NK-92 (cell line): ENCODE data around the gene DNAJC10.

Experiments used
- DNase-seq: peaks from one replicate; lab custom pipeline; 2025; ENCODE audit not compliant: unreplicated experiment; lab: John Stamatoyannopoulos, UW

The DNAJC10 gene

GRCh38 chr2:182784058-182784706 lies 68.1 kb downstream of the DNAJC10 start:
- DNase-seq, result no peak

GRCh38 chr2:182784777-182785176 lies 68.7 kb downstream of the DNAJC10 start:
- no peak for DNase-seq

- no peak for DNase-seq
These were observed 76.4 kb downstream of the DNAJC10 start for GRCh38 chr2:182792441-182792840.

- DNase-seq, result no peak
These were observed 82.7 kb downstream of the DNAJC10 start for GRCh38 chr2:182798736-182799135.

- DNase-seq, result no peak
These were observed 88.1 kb downstream of the DNAJC10 start for GRCh38 chr2:182804128-182804527.

GRCh38 chr2:182807319-182807718 lies 91.3 kb downstream of the DNAJC10 start:
- DNase-seq, result no peak

GRCh38 chr2:182810087-182810486 lies 94.0 kb downstream of the DNAJC10 start:
- DNase-seq, result no peak

GRCh38 chr2:182814380-182814779 lies 98.3 kb downstream of the DNAJC10 start:
- no peak for DNase-seq

GRCh38 chr2:182814804-182815203 lies 98.7 kb downstream of the DNAJC10 start:
- no peak for DNase-seq

- no peak for DNase-seq
These were observed 100.8 kb downstream of the DNAJC10 start for GRCh38 chr2:182816866-182817265.

GRCh38 chr2:182817558-182817957 lies 101.5 kb downstream of the DNAJC10 start:
- DNase-seq, result no peak

- no peak for DNase-seq
These were observed 102.4 kb downstream of the DNAJC10 start for GRCh38 chr2:182818501-182818900.

- no peak for DNase-seq
These were observed 102.9 kb downstream of the DNAJC10 start for GRCh38 chr2:182818925-182819324.

- DNase-seq, result no peak
These were observed 103.4 kb downstream of the DNAJC10 start for GRCh38 chr2:182819412-182819811.

- no peak for DNase-seq
These were observed 105.1 kb downstream of the DNAJC10 start for GRCh38 chr2:182821182-182821581.

GRCh38 chr2:182822733-182823132 lies 106.7 kb downstream of the DNAJC10 start:
- DNase-seq, result no peak

GRCh38 chr2:182824056-182824766 lies 108.2 kb downstream of the DNAJC10 start:
- DNase-seq, result no peak

GRCh38 chr2:182824767-182825158 lies 108.7 kb downstream of the DNAJC10 start:
- no peak for DNase-seq

GRCh38 chr2:182826064-182826463 lies 110.0 kb downstream of the DNAJC10 start:
- DNase-seq, result no peak

GRCh38 chr2:182826496-182826895 lies 110.4 kb downstream of the DNAJC10 start:
- DNase-seq, result no peak

- no peak for DNase-seq
These were observed 111.3 kb downstream of the DNAJC10 start for GRCh38 chr2:182827182-182827879.

GRCh38 chr2:182831101-182831500 lies 115.0 kb downstream of the DNAJC10 start:
- DNase-seq, result no peak
